SK-N-MC (cell line): ENCODE data around the gene EIF1B.

ENCODE experiments used
- FOXP2 ChIP-seq: optimal IDR thresholded peaks from 2 replicates; pipeline ENCODE3; 2011; ENCODE audit warnings: mild to moderate bottlenecking, moderate library complexity; ENCODE audit not compliant: insufficient read depth; ENCODE audit errors: extremely low read length, control extremely low read depth
- POLR2AphosphoS5 ChIP-seq: IDR thresholded peaks from 2 replicates; pipeline ENCODE4 v1.6.1; 2012; ENCODE audit warnings: mild to moderate bottlenecking, low read depth, low read length, borderline replicate concordance

GRCh38 chr3:40317061-40317855 lies 7.8 kb downstream of the EIF1B start:
- TF ChIP-seq POLR2AphosphoS5: no peak
- TF ChIP-seq FOXP2: no peak
